DND-41 (cell line): ENCODE data around the gene LXN.

Experiments
- ATAC-seq: fragments of 200-7000 bp; cut with Tn5 transposase; 3 replicates; pipeline ENCODE4 v1.9.1; 2021; ENCODE audit warnings: low read depth; ENCODE audit not compliant: insufficient read depth
- DNase-seq: peaks from one replicate; pipeline ENCODE4 v3.0.0-alpha.2; 2020
- H2AFZ ChIP-seq: 2 replicates; pipeline ENCODE4 v1.6.0; 2012; ENCODE audit warnings: low read depth, low read length
- H3K27ac ChIP-seq: 2 replicates; pipeline ENCODE4 v1.5.1; 2012; ENCODE audit warnings: low read length, inconsistent platforms
- H3K27me3 ChIP-seq: fragments of 200-600 bp; sonication (generic); 2 replicates; pipeline ENCODE4 v1.6.0; 2012; ENCODE audit warnings: low read length, mild to moderate bottlenecking, inconsistent platforms; ENCODE audit not compliant: insufficient read depth, poor library complexity
- H3K36me3 ChIP-seq: 2 replicates; pipeline ENCODE4 v1.5.1; 2012; ENCODE audit warnings: low read length, inconsistent platforms; ENCODE audit not compliant: insufficient read depth
- H3K4me1 ChIP-seq: 2 replicates; pipeline ENCODE4 v1.5.1; 2012; ENCODE audit warnings: mild to moderate bottlenecking, low read length; ENCODE audit not compliant: insufficient read depth
- H3K4me2 ChIP-seq: 2 replicates; pipeline ENCODE4 v1.6.0; 2012; ENCODE audit warnings: mild to moderate bottlenecking, moderate library complexity, low read length, inconsistent platforms; ENCODE audit not compliant: insufficient read depth
- H3K4me3 ChIP-seq, 2 experiments: fragments of 200-600 bp in 1 of 2; shearing (Covaris generic) in 1 of 2; 2 replicates each; pipeline ENCODE4 v1.5.1; 2012 to 2016; ENCODE audit warnings: inconsistent platforms in 2 of 2, low read length in 2 of 2, mild to moderate bottlenecking in 2 of 2, low read depth in 1 of 2, moderate library complexity in 1 of 2
- H3K79me2 ChIP-seq: 2 replicates; pipeline ENCODE4 v1.6.0; 2012; ENCODE audit warnings: low read length, inconsistent platforms; ENCODE audit not compliant: insufficient read depth
- H3K9ac ChIP-seq: 2 replicates; pipeline ENCODE4 v1.6.0; 2012; ENCODE audit warnings: low read depth, mild to moderate bottlenecking, inconsistent platforms, low read length, moderate library complexity
- H3K9me3 ChIP-seq: 2 replicates; pipeline ENCODE4 v1.5.1; 2012; ENCODE audit warnings: low read length, moderate library complexity, mild to moderate bottlenecking, inconsistent platforms; ENCODE audit not compliant: insufficient read depth, severe bottlenecking
- H4K20me1 ChIP-seq: 2 replicates; pipeline ENCODE4 v1.6.0; 2012; ENCODE audit warnings: low read length; ENCODE audit not compliant: insufficient read depth
- EZH2 ChIP-seq: IDR thresholded peaks from 3 replicates; pipeline ENCODE4 v1.6.1; 2012; ENCODE audit warnings: borderline replicate concordance, low read depth, mild to moderate bottlenecking, moderate library complexity, low read length, inconsistent platforms; ENCODE audit not compliant: severe bottlenecking
- TF ChIP-seq, protein P1 (sequence below): IDR thresholded peaks from 2 replicates; pipeline ENCODE4 v1.5.1; 2012; ENCODE audit warnings: borderline replicate concordance, low read length, moderate library complexity, mild to moderate bottlenecking; ENCODE audit not compliant: poor library complexity, severe bottlenecking; ENCODE audit errors: extremely low read depth

The LXN gene

DNA sequence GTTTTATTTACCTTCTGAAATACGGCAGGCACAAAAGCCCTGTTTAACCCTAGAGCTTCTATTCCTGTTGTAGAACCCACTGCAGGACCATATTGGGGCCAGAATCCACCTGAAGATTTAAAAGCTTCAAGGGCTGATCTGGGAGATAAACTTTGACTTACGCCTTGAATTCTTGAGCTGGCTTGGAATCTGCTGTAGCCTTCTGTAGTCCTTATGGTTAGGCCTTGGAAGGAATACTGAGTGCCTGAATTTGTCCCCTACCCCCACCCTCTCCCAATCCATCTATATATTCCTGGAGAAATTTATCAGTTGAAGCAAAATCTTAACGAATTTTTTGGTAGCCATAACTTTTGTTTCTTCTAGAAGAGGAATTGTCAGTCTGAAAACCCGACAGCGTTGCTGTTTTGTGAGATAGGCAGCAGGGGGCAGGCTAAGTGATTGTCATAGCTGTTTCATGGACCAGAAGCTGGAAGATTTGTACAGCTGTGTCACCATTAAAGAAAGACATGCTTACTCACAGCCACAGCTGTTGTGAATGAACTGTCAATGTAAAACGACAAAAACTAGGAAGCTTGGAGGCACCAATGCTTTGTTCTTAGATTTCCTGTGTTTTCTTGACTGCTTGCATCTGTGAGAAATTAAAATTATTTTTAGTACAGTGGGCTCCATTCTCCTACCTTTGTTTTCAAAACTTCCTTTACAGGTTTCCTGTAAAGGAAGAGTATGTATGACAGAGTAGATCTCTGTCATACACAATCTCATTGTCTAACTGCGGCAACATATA is 12.8 kb downstream of the LXN start:
- H3K27me3 ChIP-seq, result no peaks in the 10 kb centered on the region
- no peak overlapping the region for H3K27ac ChIP-seq
- ATAC-seq (peak; percentile 89), DNase-seq (peak; percentile 52)
- H3K4me2 ChIP-seq, result no peak overlapping the region
- no peaks in the 10 kb centered on the region for H3K4me1 ChIP-seq
- H3K4me3 ChIP-seq, result no peak overlapping the region
- H3K9ac ChIP-seq, result no peak overlapping the region
- peaks cover 3% of the 10 kb centered on the region; the same call in 1 of the 2 replicates for H4K20me1 ChIP-seq
- no peak for TF ChIP-seq EZH2
- TF ChIP-seq, protein P1, sequence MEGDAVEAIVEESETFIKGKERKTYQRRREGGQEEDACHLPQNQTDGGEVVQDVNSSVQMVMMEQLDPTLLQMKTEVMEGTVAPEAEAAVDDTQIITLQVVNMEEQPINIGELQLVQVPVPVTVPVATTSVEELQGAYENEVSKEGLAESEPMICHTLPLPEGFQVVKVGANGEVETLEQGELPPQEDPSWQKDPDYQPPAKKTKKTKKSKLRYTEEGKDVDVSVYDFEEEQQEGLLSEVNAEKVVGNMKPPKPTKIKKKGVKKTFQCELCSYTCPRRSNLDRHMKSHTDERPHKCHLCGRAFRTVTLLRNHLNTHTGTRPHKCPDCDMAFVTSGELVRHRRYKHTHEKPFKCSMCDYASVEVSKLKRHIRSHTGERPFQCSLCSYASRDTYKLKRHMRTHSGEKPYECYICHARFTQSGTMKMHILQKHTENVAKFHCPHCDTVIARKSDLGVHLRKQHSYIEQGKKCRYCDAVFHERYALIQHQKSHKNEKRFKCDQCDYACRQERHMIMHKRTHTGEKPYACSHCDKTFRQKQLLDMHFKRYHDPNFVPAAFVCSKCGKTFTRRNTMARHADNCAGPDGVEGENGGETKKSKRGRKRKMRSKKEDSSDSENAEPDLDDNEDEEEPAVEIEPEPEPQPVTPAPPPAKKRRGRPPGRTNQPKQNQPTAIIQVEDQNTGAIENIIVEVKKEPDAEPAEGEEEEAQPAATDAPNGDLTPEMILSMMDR, result peak; percentile 70
- H3K9me3 ChIP-seq, result no peaks in the 10 kb centered on the region
- no peak overlapping the region for H2AFZ ChIP-seq
- H3K79me2 ChIP-seq, result peaks cover 2% of the 10 kb centered on the region; the same call in 1 of the 2 replicates
- peaks cover 83% of the 10 kb centered on the region for H3K36me3 ChIP-seq

- H2AFZ ChIP-seq, result no peak overlapping the region
- no peaks in the 10 kb centered on the region for H3K9me3 ChIP-seq
- no peak overlapping the region for H3K9ac ChIP-seq
- no peaks in the 10 kb centered on the region for H4K20me1 ChIP-seq
- ATAC-seq, result no peak
- no peak for DNase-seq
- TF ChIP-seq EZH2, result no peak
- H3K27me3 ChIP-seq, result no peaks in the 10 kb centered on the region
- no peak overlapping the region for H3K4me3 ChIP-seq
- peaks cover 83% of the 10 kb centered on the region for H3K36me3 ChIP-seq
- H3K27ac ChIP-seq, result no peak overlapping the region
- no peak overlapping the region for H3K4me2 ChIP-seq
- H3K79me2 ChIP-seq, result 0 out of 2 replicates have a peak, but pooled peaks cover 2% of the 10 kb centered on the region
- no peaks in the 10 kb centered on the region for H3K4me1 ChIP-seq
These were observed 13.6 kb downstream of the LXN start for GRCh38 chr3:158658889-158659288.

DNA sequence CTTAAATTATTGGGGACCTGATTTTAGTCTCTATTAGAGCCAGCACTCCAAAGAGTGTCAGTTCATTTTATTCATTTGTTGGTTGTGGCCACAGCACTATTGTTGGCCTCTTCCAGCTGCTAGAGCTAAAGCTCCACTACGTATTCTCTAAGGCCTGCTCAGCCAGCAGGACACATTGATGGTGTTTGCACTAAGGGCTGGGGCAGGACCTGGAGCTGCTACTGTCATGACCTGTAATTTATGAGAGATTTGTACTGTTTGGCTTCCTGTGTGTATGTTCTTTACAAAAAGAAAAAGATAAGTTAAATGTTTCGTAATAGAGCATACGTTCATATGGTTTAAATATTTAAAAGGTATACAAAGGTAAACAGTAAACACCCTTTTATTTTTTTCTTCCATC is 20.0 kb downstream of the LXN start:
- Histone ChIP-seq H3K9ac (no peak overlapping the region), H3K4me3 (no peak overlapping the region), H3K27me3 (no peaks in the 10 kb centered on the region), H3K4me1 (no peaks in the 10 kb centered on the region), H3K4me2 (no peak overlapping the region), H3K79me2 (peaks cover 12% of the 10 kb centered on the region; the same call in 1 of the 2 replicates), H3K36me3 (peaks cover 75% of the 10 kb centered on the region), H3K9me3 (no peaks in the 10 kb centered on the region), H2AFZ (no peak overlapping the region), H4K20me1 (no peaks in the 10 kb centered on the region; the same call in 1 of the 2 replicates), H3K27ac (no peak overlapping the region)
- no peak for DNase-seq
- no peak for TF ChIP-seq EZH2
- TF ChIP-seq, protein P1, result no peak
- ATAC-seq, result no peak

- Histone ChIP-seq H3K79me2 (peaks cover 24% of the 10 kb centered on the region), H3K27ac (no peak overlapping the region), H3K4me3 (no peak overlapping the region), H3K4me1 (peaks cover 6% of the 10 kb centered on the region), H3K36me3 (peaks cover 79% of the 10 kb centered on the region), H4K20me1 (no peaks in the 10 kb centered on the region; the same call in 1 of the 2 replicates), H3K9me3 (no peaks in the 10 kb centered on the region), H3K4me2 (no peak overlapping the region), H3K9ac (no peak overlapping the region), H2AFZ (no peak overlapping the region), H3K27me3 (no peaks in the 10 kb centered on the region)
- TF ChIP-seq, protein P1, result no peak
- TF ChIP-seq EZH2, result no peak
- DNase-seq (no peak), ATAC-seq (no peak)
These were observed 21.3 kb downstream of the LXN start for GRCh38 chr3:158651192-158651591.
